ENCODE measurements around the gene B4GALT1. TPM values are rescaled to one million over a fixed set of nuclear protein-coding genes. Genes with fewer than 3 reads are reported as not detected.
A peak's percentile ranks its signal among the peaks of the same experiment; 100 is the strongest.

The B4GALT1 gene
- total RNA-seq, 1 donor from 2014 or later = 60.2 TPM

GRCh38 chr9:33124046-33124445, 43.1 kb downstream of the B4GALT1 start:
- no peak for DNase-seq (ENCODE audit: low spot score)
- Mint-ChIP-seq H3K4me3 (ENCODE audit: unreplicated experiment) (no peak overlapping the region), H3K9me3 (ENCODE audit: low read depth) (no peaks in the 10 kb centered on the region), H3K27me3 (ENCODE audit: low read depth) (no peaks in the 10 kb centered on the region), H3K4me1 (ENCODE audit: low read depth) (peaks cover 20% of the 10 kb centered on the region), H3K36me3 (ENCODE audit: low read depth) (peaks cover 24% of the 10 kb centered on the region), H3K27ac (ENCODE audit: unreplicated experiment) (no peak overlapping the region)
- TF ChIP-seq CTCF (IDR thresholded peaks at IDR 0.05) = no peak

- peaks cover 23% of the 10 kb centered on the region for H3K36me3 Mint-ChIP-seq (ENCODE audit: low read depth)
- peaks cover 20% of the 10 kb centered on the region for H3K4me1 Mint-ChIP-seq (ENCODE audit: low read depth)
- no peak for TF ChIP-seq CTCF (IDR thresholded peaks at IDR 0.05)
- no peak overlapping the region for H3K4me3 Mint-ChIP-seq (ENCODE audit: unreplicated experiment)
- DNase-seq (ENCODE audit: low spot score) = no peak
- no peaks in the 10 kb centered on the region for H3K27me3 Mint-ChIP-seq (ENCODE audit: low read depth)
- no peak overlapping the region for H3K27ac Mint-ChIP-seq (ENCODE audit: unreplicated experiment)
- H3K9me3 Mint-ChIP-seq (ENCODE audit: low read depth) = no peaks in the 10 kb centered on the region
Measured at GRCh38 chr9:33123407-33124031, 43.6 kb downstream of the B4GALT1 start.

- no peak overlapping the region for H3K27ac Mint-ChIP-seq (ENCODE audit: unreplicated experiment)
- H3K4me1 Mint-ChIP-seq (ENCODE audit: low read depth) = peaks cover 32% of the 10 kb centered on the region
- no peak for TF ChIP-seq CTCF (IDR thresholded peaks at IDR 0.05)
- H3K4me3 Mint-ChIP-seq (ENCODE audit: unreplicated experiment) = no peak overlapping the region
- no peaks in the 10 kb centered on the region for H3K27me3 Mint-ChIP-seq (ENCODE audit: low read depth)
- H3K9me3 Mint-ChIP-seq (ENCODE audit: low read depth) = no peaks in the 10 kb centered on the region
- peaks cover 9% of the 10 kb centered on the region for H3K36me3 Mint-ChIP-seq (ENCODE audit: low read depth)
- no peak for DNase-seq (ENCODE audit: low spot score)
Measured at GRCh38 chr9:33120620-33121019, 46.5 kb downstream of the B4GALT1 start.

DNA sequence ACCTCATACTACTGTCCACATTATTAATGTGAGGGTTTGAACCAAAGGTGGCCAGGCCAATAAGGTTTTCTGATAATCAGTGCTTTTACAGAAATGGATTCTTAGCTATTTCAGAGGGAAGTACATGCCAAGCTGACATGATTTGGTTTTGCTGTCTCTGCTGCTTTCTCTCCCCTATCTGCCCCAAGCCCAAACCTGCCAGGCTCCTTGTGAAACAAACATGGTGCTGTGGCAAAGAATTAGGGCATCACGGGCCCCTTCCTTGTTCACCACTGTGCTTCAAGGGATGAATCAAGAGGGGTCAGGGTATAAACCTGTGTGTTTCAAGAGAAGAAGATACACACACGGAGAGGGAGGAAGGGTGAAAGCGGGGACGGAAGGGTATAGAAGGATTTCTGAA, 49.3 kb downstream of the B4GALT1 start:
- Mint-ChIP-seq H3K4me3 (ENCODE audit: unreplicated experiment) (no peak overlapping the region), H3K27ac (ENCODE audit: unreplicated experiment) (peak overlapping the region; percentile 82), H3K27me3 (ENCODE audit: low read depth) (no peaks in the 10 kb centered on the region), H3K9me3 (ENCODE audit: low read depth) (no peaks in the 10 kb centered on the region), H3K4me1 (ENCODE audit: low read depth) (peaks cover 32% of the 10 kb centered on the region), H3K36me3 (ENCODE audit: low read depth) (peaks cover 23% of the 10 kb centered on the region)
- DNase-seq (ENCODE audit: low spot score) = no peak
- no peak for TF ChIP-seq CTCF (IDR thresholded peaks at IDR 0.05)

DNA sequence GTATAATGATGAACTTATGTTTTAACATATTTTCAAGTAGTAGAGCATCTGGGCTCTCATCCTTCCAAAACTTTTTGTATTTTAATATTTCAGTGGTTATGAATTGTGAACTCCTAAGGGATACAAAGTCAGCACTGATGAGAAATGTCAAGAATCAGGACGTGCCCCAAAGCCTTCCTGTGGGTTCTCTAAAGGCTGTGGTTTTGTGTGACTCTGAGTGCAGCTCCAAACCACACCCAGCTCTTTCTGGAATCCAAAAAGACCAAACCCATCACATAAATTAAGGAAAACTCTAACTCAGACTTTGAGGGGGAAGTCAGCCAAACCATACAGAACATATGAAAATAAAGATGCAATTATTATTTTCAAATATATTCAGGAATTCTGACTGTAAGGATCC, 49.8 kb downstream of the B4GALT1 start:
- Mint-ChIP-seq H3K36me3 (ENCODE audit: low read depth) (peaks cover 27% of the 10 kb centered on the region), H3K4me1 (ENCODE audit: low read depth) (peaks cover 37% of the 10 kb centered on the region), H3K27me3 (ENCODE audit: low read depth) (no peaks in the 10 kb centered on the region), H3K27ac (ENCODE audit: unreplicated experiment) (peak overlapping the region; percentile 78), H3K9me3 (ENCODE audit: low read depth) (no peaks in the 10 kb centered on the region), H3K4me3 (ENCODE audit: unreplicated experiment) (no peak overlapping the region)
- no peak for DNase-seq (ENCODE audit: low spot score)
- TF ChIP-seq CTCF (IDR thresholded peaks at IDR 0.05) = no peak

All from chondrocyte (in vitro differentiated cells).